GM21786 (cell line): ENCODE data around the gene MRPL24.
"Not testable (repeated sequence)": the region's sequence is repeated elsewhere in the genome, so short reads cannot be mapped to it uniquely, and the experiment has no call there.

Source experiments
- ATAC-seq: cut with Tn5 transposase; IDR thresholded peaks from one replicate; pipeline ENCODE4 v1.9.1; 2021; ENCODE audit not compliant: unreplicated experiment

MRPL24 gene

DNA sequence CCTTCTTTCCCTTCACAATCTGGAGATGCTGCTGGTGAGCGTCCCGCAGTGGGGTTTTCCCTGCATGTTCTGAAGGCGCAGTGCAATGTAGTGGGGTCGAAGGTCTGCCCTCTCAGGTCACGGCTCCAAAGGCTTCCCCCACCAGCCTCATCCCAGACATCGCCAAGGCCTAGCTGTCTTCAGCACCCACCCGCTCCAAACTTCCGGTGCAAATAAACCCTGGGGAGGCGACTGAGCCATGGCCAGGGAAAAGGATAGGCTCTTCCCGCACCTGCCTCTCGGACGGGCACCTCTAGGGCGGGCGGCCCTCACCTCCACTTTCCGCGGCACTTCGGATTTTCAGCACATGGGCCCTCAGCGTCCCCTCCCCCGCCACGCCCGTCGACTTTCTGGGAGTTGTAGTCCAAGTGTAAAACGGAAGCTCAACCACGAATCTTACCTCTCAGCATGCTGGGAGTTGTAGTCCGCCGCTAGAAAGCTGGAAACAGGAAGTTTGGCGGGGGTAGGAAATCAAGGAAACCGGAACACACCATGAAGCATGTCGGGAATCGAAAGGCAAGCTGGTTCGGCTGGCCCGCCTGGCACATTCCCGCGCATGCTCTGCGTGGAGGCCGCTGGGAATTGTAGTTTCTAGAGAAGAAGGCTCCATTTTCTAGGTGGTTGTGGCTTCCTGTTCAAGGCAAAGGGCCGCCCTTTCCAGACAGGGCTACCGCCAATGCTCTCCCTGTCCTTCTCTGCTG lies at the start of gene MRPL24:
MRPL24 (minus strand) TSS at position 348 of the 740 bp plus-strand sequence. CDS start 2,384 bp downstream, outside the sequence.
- peak; percentile 86 for ATAC-seq

DNA sequence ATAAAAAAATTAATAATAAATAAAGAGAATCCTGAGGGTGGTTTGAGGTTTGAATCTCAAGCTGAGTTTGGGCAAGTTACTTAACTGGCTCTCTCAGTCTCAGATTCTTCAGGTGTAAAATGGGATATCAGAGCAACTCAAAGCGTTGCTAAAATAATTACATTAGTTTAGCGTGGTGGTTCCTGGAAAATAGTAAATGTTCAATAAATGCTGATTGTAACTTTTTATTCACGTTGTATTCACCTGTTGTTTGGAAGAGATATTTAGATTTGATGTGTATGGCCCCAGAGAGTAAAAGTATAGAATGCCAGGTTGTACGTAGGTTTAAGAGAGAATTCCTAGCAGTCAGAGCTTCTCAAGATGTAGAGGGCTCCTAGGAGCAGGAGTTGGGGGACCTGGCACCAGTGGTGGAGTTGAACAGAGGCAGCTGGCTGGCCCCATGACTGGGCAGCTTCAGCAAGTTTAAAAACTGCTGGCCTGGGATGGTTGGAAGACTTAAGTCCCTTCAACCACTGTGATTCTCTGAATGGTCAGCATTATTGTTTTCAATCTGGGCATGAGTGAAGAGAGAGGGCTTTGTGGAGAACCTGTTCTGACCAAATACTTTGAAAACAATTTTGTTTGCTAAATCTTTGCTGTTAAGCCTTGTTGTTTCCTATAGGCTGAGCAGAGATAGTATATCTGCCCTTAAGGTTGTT lies 48.9 kb upstream of the MRPL24 start:
- ATAC-seq: no peak

DNA sequence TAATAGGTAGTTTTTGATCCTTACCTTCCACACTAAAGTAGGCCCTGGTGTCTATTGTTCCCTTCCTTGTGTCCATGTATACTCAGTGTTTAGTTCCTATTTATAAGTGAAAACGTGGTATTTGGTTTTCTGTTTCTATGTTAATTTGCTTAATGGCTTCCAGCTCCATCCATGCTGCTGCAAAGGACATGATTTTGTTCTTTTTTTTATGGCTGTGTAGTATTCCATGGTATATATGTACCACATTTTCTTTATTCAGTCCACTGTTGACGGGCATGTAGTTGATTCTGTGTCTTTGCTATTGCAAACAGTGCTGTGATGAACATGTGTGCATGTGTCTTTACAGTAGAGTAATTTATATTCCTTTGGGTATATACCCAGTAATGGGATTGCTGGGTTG lies 47.2 kb upstream of the MRPL24 start:
- ATAC-seq: no peak

DNA sequence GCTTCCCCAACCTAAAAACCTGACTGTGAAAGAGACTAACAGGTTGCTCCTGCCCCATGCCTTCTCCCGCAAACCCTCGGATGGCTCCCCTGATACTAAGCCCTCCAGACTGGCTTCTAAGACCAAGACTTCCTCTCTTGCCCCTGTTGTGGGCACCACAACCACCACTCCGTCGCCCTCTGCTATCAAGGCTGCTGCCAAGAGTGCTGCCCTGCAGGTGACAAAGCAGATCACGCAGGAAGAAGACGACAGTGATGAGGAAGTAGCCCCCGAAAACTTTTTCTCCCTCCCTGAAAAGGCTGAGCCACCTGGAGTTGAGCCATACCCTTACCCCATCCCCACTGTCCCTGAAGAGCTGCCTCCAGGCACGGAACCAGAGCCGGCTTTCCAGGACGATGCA lies 45.8 kb upstream of the MRPL24 start:
- no peak for ATAC-seq

DNA sequence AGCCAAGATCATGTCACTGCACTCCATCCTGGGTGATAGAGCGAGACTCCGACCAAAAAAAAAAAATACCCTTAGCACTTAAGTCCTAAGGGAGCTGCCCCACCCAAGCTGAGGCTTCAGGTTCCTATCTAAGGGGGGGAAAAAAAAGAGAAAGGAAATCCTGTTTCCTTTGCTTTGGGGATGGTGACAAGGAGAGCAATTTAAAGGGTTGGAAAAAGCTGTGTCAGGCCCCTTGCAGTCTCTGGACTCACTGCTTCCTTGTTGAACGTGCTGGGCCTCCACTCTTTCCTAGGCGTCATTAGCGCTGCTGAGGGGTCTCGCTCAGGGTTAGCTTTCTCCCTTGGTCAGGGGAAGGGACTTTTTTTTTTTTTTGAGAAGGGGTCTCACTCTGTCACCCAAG lies 44.6 kb upstream of the MRPL24 start:
- ATAC-seq: no peak

DNA sequence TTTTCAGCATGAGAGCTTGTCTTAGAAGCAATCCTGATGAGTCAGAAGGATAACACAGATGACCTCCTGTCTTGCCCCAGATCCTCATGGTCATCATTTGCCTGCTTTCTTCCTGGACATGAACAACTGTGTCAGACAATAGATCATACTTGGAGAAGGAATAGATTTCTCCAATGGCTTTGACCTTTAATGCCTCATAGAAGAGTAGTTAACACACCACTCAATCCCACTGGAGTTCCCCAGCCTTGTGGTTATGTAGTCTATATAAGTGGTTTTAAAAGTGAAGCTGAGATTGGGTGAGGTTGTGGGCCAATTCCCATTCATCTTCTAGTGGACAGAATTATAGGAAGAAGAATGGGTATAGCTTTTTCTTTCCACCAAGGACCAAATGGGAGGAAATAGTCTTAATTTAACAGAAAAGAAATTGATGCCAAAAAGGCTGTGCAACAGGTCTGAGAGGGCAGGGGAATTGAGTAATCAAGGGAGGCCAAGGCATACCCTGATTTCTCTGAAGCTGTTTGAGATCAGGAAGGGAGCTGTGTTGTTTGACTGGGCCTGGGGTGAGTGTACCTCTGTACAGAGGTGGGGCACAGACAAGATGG lies 40.8 kb upstream of the MRPL24 start:
- no peak for ATAC-seq

DNA sequence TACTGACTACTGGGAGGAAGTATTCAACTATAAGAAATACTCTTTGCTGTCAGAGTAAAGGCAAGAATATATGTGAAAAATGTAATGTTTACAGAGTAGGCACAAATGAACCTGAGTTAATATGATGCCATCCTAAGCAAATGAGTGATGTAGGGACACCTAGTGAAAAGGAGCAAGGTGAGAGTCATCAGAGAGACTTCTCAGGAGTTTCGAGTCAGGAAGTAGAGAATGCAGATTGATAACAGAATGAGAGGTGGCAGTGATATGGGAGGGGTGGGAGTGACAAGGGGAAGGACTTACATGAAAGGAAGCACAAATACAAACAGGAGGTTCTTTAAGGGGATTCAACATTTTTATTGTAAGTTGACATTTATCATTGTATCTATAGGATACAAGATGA lies 36.7 kb upstream of the MRPL24 start:
- no peak for ATAC-seq

DNA sequence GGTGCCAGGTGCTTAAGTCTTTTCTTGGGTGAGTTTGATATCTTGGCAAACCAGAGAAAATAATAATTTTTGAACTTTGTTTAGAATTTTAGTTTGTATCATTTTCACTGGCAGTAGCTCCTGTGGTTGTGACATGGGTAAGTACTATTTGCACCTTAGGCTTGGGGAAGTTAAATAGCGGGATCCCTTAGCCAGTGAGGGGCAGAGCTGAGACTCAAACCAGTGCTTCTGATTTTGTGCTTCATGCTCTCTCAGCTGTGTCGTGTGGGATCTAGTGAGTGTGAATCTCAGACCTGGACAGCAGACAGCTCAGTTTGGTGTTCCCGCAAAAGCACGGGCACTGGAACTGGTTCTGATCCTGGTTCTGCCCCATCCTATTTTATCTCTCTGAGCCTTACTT lies 36.1 kb upstream of the MRPL24 start:
- no peak for ATAC-seq

DNA sequence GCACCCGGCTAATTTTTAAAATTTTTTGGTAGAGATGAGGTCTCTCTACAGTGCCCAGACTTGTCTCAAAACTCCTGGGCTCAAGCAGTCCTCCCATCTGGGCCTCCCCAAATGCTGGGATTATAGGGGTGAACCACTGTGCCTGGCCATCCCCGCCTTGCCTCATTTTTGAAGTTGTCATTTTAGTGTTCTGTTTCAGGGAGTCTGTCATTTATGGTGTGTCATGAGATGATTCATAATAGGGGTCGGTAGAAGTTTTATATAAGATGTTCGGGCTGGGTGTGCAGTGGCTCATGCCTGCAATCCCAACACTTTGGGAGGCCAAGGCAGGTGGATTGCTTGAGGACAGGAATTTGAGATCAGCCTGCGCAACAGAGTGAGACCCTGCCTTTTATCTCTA lies 34.9 kb upstream of the MRPL24 start:
- ATAC-seq: no peak

DNA sequence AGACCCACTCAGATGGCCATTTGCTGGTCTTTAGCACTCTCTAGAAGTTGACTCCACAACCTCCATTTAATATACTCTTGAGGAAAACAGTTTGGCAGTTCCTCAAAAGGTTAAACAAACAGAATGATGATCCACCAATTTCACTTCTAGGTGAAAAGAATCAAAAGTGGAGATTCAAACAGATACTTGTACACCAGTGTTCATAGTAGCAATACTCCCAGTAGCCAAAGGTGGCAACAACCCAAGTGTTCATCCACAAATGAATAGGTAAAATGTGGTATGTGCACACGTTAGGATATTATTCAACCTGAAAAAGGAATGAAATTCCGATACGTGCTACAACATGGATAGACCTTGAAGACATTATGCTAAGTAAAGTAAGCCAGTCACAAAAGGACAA lies 32.7 kb upstream of the MRPL24 start:
- ATAC-seq: no peak

DNA sequence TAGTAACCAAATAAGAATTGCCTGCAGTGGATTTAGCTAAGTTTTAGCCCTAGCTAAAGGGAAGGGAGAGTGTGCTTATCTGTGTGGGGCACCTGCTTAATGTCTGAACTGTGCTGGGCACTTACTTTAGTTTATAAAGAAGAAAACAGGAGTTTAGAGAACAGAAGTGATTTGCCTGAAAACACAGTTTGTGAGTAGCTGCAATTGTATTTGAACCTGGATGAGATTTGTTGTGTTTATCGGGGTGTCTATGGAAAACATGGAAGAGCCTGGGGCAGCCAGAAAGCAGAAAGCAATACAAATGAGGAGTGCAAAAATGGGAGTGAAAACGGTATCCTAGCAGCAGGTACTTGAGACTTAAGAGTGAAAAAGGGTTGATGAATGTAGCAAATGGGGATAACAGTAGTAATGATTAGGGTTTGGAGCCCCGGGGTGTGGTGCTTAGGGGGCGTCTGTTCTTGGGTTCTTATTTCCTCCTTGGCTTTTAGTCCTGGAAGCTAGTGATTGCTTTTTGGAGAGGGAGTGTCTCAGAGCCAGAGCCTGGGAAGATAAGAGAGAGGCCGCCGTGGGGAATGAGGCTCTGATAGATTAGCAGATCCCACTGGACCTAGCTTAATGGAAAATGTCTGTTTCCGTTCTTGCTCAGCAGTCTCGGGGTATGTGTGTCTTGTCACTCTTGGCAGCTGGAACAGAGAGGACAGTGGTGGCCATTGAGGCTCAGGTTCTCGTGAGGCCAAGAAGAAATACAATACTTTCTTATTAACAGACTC lies 32.0 kb upstream of the MRPL24 start:
- no peak for ATAC-seq

DNA sequence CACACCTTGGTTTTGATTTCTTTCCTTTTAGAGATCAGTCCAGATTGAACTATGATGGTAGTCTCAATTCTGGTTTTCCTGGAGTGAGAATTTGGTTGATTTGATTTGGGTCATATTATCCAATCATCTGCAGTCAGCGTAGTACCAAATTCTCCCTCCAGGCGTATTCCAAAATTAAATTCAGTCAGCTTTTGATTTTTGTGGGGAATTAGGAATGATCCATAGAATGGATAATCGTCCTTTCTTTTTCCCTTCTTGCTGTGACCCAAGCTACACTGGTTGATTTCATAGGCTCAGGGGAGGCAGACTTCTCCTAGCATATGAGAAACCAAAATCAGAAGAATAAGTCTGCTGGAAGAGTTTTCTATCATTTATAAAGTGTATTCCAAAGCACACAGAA lies 31.3 kb upstream of the MRPL24 start:
- ATAC-seq: no peak

DNA sequence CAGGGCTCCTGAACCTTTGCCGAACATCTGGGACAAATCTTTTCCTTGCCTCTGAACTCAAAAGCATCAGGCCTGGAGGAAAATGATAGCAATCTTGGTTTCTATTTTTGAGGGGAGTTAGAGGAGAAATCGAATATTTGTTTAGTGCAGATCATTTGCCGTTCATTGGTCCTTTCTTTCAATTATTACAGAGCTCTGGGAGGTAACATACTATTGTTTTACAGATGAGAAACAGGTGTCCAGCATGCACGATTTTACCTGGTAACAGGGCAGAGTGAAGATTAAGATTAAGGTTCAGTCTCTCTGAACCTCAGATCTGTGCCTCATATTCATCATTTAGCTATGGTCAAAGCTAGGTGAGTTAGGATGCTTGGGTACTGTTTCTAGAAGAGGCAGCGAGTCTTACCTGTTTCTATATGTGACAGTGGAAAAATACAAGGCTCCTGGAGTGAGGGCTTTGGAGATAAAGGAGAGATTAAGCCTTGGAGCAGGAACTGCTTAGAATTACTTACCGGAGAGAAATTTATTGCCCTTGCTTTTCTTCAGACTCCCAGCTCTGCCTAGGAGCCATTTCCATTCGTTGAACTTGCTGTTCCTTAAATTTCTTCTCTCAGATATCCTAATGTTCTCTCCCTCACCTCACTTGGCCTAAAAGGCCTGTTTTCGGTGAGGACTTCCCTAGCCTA lies 27.9 kb upstream of the MRPL24 start:
- ATAC-seq: no peak

DNA sequence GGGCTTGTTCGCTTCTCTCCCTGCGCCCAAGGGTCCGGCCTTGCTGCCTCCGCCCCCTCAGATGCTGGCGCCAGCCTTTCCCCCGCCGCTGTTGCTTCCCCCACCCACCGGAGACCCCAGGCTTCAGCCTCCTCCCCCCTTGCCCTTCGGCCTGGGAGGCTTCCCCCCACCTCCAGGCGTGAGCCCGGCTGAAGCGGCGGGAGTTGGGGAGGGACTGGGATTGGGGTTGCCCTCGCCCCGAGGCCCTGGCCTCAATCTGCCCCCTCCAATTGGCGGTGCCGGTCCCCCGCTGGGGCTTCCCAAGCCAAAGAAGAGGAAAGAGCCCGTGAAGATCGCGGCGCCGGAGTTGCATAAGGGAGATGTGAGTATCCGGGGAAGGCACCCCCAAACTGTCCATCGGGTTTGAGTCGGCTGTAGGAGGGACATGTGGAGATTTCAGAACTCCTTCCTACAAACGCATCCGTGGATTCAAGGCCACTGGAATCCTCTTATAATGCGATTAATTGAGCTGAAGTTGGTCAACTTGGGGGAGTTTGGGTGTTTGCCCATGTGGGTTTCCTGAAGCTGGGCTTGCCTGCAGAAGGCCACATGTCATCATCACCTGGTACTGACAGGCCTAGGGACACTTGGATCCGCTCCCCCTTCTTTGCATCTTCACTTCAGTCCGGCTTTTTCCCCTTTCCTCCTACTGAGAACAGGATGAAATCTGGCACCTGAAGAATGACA lies 27.2 kb upstream of the MRPL24 start:
- no peak for ATAC-seq

DNA sequence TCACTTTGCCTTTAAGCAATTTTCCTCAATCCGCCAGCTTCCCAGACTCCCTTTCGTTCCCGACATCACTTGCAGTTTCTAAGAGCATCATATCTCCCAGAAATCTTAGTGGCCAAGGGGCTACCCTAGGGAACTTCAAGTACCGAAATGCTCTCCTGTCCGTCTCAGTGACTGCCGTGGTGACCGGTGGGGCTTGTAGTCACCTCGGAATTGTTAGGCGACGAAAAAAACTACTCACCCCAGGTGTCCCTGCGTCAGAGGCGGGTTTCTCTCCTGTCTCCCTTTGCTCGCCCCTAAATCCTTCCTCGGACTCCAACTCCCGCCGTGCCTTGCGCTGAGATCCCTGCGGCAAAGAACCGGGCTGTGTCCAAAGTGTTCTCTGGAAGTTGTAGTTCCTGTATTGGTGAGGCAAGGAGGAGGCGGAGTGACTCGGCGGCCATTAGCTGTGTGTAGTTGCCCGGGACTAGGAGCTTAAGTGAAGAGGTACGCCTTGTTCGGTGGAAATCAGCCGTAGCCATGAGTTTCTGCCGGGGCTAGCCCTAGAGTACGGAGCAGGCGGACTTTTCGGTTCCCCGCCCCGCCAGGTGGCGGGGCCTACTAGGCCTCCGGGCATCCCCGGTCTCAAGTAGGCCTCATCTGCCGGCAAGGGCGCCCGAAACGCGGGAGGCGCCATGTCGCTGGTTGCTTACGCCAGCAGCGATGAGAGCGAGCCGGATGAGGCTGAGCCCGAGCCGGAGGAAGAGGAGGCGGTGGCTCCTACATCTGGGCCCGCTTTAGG lies 26.4 kb upstream of the MRPL24 start, which contains the start of gene PRCC:
PRCC (plus strand) TSS at position 435 of the 778 bp plus-strand sequence; CDS start at position 672, 237 bp downstream.
- peak; percentile 95 for ATAC-seq

DNA sequence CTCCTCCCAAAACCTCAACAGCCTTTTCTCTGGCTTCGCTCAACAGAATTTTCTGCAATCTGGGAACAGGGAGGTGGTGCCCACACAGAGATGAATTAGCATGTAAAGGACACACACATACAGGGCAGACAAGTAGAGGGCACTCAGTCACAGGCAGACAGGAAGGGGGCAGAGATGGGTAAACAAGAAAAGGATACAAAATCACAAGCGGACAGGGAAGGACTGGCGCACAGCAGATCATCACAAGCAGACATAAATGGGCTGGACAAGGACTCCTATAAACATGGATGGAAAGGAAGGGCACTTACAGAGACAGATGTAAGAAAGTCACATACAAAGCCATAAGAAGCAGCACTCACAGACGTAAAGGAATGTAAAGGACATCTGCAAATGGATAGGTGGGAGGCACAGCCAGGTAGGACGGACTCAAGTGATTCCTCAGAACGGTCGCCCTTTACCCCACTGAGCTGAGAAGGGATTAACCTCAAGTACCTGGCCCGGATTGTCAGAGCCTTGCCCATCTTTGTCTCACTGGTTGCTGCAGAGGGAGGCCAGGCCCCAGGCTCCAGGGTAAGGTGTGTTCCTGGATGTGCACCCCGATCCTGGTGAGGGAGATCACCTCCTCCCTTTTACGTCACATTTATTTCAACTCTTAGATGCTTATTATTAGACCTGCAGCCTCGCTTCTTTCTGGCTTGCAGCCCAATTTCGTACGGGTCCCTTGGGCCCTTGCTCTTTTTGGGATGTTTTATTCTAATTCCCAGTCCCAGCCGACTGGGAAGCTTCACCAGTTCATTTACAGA lies 25.6 kb upstream of the MRPL24 start:
- peak; percentile 1 for ATAC-seq

DNA sequence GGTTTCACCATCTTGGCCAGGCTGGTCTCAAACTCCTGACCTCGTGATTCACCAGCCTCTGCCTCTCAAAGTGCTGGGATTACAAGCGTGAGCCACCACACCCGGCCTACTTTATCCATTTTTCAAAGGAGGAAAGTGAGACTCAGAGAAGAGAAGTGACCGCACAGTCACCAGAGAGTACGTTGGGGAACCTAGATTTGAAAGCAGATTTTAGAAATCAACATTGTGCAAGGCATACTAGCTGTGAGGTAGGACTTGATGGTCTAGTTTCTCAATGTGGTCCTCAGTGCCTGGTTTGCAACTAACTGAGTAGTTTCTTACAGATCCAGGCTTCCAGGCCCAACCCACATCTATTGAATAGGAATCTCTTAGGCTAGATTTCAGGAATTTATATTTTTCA lies 24.8 kb upstream of the MRPL24 start:
- no peak for ATAC-seq

DNA sequence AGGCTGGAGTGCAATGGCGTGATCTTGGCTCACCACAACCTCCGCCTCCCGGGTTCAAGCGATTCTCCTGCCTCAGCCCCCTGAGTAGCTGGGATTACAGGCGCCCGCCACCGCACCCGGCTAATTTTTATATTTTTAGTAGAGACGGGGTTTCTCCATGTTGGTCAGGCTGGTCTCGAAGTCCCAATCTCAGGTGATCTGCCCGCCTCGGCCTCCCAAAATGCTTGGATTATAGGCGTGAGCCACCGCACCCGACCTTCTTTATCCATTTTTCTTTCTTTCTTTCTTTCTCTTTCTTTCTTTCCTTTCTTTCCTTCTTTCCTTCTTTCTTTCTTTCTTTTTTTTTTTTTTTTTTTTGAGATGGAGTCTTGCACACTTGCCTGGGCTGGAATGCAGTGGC lies 24.2 kb upstream of the MRPL24 start:
- not testable (repeated sequence) for ATAC-seq

DNA sequence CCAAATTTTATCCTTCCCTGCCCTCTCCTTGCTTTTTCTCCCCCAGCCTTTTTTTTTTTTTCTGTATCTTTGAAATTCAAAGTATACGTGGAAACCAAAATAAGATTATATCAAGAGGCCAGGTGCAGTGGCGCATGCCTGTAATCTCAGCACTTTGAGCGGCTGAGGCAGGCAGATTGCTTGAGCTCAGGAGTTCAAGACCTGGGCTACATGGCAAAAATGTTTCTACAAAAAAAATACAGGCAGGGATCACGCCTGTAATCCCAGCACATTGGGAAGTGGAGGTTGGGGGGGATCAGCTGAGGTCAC lies 19.9 kb upstream of the MRPL24 start:
- ATAC-seq: no peak
